PC-3 (cell line): ENCODE data around the gene NEK1.

ENCODE experiments used
- CTCF ChIP-seq: fragments of 300-600 bp; sonication (generic); conservative IDR thresholded peaks from 2 replicates; pipeline ENCODE4 v1.5.1; 2017; ENCODE audit warnings: antibody characterized with exemption, low read depth, mild to moderate bottlenecking, low read length
- EZH2 ChIP-seq: fragments of 300-600 bp; sonication (generic); IDR thresholded peaks from one replicate; pipeline ENCODE4 v1.6.1; 2017; ENCODE audit warnings: antibody characterized with exemption, mild to moderate bottlenecking, low read length; ENCODE audit not compliant: unreplicated experiment
- EZH2phosphoT487 ChIP-seq: fragments of 300-600 bp; sonication (generic); IDR thresholded peaks from 2 replicates; pipeline ENCODE4 v1.6.1; 2018; ENCODE audit warnings: mild to moderate bottlenecking, antibody characterized with exemption, low read length, borderline replicate concordance

- no peak for TF ChIP-seq CTCF
- no peak for TF ChIP-seq EZH2phosphoT487
- TF ChIP-seq EZH2: no peak
Observed at GRCh38 chr4:169649545-169650226, 37.3 kb upstream of the NEK1 start.
